Fibroblast of peridontal ligament (primary cell): ENCODE results near the gene MTRF1.
A peak's percentile ranks its signal among the peaks of the same experiment; 100 is the strongest.

Experiments
- DNase-seq: peaks from one replicate; pipeline ENCODE4 v3.0.0-alpha.2; 2010; ENCODE audit errors: extremely low read depth

Gene MTRF1

DNA sequence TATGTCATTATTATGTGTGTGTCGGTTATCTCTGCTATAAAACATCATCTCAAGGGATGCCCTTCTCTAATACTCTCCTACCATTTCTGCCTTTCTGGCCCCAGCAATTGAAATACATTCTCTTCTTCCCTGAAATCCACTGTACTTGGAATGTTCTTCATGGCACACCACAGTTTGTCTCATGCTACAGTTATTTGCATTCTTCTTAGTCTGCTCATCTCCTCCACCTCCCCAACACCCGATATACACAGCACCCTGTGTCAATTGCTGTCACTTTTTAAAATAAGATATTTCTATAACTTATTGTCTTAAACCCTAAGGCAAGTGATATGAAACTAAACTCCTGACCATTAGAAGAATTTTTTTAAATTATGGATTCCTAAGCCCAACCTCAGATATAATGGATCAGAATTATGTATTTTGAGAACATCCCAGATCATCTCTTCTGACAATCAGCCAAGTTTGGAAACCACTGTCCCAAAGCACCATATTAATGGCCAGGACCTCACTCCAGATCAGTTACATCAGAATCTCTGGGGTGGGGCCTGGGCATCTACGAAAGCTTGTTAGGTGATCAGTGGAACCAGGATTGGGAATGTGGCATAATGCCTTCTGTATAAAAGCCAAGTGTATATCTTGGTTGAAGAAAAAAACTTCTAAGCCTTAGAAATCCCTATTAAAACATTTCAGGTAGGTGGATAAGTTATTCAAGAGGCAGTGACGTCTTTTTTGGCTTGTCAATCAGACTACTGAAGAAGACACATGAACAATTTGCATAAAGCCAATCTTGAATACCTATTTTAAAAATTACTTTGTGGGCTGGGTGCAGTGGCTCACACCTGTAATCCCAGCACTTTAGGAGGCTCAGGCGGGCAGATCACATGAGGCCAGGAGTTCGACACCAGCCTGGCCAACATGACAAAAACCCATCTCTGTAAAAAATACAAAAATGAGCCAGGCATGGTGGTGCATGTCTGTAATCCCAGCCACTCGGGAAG, 39.0 kb downstream of the MTRF1 start:
- peak; percentile 71 for DNase-seq

GRCh38 chr13:41222259-41222852, 41.0 kb downstream of the MTRF1 start:
- peak; percentile 63 for DNase-seq

DNA sequence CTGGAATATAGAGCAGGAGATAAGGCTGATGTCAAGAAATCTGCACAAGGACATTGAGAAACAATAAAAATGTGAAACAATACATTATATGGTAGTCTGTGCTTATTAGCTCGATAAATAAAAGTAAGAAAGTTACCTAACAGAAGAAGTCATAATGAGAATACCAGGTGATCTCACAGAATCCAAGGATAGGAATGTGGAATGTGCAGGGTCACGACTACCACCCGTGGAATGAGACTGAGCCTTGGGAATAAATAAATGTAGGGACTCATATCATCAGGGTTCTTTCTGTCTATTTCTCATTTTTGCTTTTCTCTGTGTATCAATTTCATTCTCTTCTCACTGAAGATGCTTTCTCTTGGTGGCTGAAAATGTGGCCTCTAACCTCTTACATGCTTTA, 43.0 kb downstream of the MTRF1 start:
- DNase-seq: no peak

GRCh38 chr13:41216160-41216559, 47.2 kb downstream of the MTRF1 start:
- peak; percentile 81 for DNase-seq

GRCh38 chr13:41213919-41214318, 49.5 kb downstream of the MTRF1 start:
- no peak for DNase-seq

DNA sequence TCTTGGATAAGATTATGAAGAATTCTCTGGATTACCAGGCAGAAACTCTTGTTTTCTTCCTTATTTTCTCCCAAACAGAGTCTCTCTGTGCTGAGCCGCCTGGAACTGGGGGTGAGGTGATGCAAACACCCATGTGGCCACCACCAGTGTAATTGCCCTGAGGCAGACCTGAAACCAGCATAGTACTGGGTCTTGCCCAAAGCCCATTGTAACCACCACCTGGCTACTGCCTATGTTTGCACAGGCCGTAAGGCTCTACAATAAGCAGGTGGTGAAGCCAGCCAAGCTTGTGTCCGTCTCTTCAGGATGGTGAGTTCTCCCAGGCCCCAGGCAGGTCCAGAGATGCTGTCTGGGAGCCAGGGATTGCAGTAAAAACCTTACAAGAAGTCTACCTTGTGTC, 50.1 kb downstream of the MTRF1 start:
- no peak for DNase-seq

GRCh38 chr13:41212881-41213280, 50.5 kb downstream of the MTRF1 start:
- peak; percentile 66 for DNase-seq

DNA sequence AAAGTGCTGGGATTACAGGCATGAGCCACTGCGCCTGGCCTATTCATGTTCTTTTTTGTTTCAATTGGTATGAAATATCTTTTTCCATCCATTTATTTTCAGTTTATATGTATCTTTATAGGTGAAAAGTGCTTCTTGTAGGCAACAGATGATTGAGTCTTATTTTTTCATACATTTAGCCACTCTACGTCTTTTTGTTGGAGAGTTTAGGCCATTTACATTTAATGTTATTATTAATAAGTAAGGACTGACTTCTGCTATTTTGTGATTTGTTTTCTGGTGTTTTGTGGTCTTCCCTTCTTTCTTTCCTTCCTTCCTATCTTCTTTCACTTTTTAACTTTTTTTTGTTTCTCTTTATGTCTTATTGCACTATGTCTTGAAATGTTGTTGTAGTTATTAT, 52.3 kb downstream of the MTRF1 start:
- no peak for DNase-seq

- DNase-seq: no peak
Measured at GRCh38 chr13:41206467-41206866, 56.9 kb downstream of the MTRF1 start.

DNA sequence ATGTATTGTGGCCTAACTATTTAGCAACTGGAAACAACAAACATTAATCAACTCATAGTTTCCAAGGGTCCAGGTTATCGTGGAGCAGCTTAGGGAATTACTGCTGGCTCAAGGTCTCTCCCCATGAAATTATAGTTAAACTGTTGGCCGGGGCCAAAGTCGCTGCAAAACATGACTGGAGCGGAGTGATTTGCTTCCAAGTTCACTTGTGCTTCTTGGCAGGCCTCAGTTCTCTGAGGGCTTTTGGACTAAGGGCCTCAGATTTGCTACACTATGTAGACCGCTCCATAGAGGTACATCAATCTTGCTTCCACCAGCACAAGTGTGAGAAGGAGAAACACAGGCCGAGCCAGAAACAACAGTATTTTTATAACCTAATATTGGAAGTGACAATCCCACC, 59.6 kb downstream of the MTRF1 start:
- no peak for DNase-seq

GRCh38 chr13:41200126-41200525, 63.2 kb downstream of the MTRF1 start:
- peak; percentile 83 for DNase-seq

DNA sequence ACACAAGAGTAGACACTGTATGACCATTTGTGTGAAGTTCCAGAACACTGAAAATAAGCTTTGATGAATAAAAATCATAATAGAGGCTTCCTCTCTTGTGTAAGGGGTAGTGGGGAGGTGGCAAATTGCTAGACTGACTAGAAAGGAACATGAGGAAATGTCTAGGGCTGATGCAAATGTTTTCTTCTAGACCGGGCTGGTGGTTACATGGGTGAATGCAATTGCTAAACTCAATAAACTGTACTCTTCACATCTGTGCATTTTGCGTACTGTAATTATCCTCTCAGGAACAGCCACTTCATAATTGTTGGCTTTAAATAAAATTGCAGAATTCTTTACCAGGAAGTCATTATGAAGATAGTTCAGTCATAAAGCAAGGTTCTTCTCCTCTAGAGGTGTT, 63.9 kb downstream of the MTRF1 start:
- peak; percentile 87 for DNase-seq

DNA sequence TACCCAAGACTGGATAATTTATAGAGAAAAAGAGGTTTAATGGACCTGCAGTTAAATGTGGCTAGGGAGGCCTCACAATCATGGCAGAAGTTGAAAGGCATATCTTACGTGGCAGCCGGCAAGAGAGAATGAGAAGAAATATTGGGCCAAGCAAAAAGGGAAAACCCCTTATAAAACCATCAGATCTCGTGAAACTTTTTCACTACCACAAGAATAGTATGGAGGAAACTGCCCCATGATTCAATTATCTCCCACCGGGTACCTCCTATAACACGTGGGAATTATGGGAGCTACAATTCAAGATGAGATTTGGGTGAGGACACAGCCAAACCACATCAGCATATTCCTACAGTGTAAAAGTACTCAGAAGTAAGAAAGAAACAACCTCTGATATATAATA, 64.3 kb downstream of the MTRF1 start:
- DNase-seq: no peak

GRCh38 chr13:41196620-41197019, 66.8 kb downstream of the MTRF1 start:
- DNase-seq: no peak

DNA sequence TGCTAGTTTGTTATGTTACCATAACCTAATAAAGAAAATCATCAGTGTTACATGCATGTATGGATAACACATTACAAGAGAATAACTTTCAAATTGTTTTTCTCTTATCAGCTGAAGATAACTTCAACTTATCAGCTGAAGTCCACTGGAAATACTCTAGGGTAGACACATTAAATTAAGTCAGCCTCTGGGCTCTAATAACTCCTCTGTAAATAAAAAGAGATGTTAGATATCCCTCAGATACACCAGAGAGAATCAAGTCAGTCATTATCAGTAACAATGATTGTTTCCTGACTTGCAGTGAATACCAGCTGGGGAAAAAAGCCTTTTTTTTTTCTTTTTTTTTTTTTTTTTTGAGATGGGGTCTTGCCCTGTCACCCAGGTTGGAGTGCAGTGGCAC, 67.4 kb downstream of the MTRF1 start:
- no peak for DNase-seq

GRCh38 chr13:41193919-41194824, 69.2 kb downstream of the MTRF1 start, which contains the start of gene KBTBD7:
Gene KBTBD7, minus strand, starts transcription at chr13:41194569. Its CDS starts 312 bp downstream, at chr13:41194257.
- peak; percentile 96 for DNase-seq

- DNase-seq: no peak
Measured at GRCh38 chr13:41193469-41193868, 69.9 kb downstream of the MTRF1 start.

- peak; percentile 54 for DNase-seq
Measured at GRCh38 chr13:41188584-41188983, 74.8 kb downstream of the MTRF1 start.

- DNase-seq: no peak
Measured at GRCh38 chr13:41186481-41186880, 76.9 kb downstream of the MTRF1 start.

DNA sequence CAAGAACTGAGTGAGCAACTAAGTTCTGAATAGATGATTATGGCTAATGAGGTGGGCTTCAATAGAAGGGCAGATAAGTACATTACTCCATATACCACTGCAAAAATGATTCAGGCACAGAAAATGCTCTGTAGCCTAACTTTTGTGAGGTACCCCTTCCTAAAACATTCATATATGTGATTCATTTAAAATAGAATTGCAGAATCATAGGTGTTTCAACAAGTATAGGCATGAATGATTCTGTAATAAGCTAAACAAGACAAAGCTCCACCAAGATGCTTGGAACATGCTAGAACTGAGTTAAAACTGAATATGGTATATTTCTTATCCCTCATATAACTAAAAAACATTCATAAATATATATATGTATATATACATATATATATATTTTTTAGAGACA, 81.1 kb downstream of the MTRF1 start:
- no peak for DNase-seq

- peak; percentile 74 for DNase-seq
Measured at GRCh38 chr13:41179593-41180250, 83.7 kb downstream of the MTRF1 start.
